ENCODE measurements around the gene EMX1.
"Not testable (repeated sequence)": the region's sequence is repeated elsewhere in the genome, so short reads cannot be mapped to it uniquely, and the experiment has no call there.

The EMX1 gene

DNA sequence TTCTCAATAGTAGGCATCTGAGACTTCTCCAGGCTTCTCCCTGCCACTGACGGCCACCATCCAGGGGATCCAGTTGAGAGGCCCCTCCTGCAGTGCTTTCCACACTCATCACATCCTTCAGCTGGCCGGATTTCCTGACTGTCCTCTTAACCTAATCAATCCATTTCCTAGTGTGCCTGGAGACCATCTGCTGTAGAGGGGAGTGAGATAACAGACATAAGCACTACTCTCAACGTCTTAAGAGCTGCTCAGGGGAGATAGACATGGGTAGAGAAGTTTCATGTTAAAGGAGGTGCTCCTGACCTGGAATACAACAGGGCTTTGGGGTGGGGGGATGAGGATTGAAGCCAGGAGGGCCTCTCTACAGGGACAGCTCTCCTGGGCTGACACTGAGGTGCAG, 15.9 kb upstream of the EMX1 start:
- FAIRE-seq = no peak

DNA sequence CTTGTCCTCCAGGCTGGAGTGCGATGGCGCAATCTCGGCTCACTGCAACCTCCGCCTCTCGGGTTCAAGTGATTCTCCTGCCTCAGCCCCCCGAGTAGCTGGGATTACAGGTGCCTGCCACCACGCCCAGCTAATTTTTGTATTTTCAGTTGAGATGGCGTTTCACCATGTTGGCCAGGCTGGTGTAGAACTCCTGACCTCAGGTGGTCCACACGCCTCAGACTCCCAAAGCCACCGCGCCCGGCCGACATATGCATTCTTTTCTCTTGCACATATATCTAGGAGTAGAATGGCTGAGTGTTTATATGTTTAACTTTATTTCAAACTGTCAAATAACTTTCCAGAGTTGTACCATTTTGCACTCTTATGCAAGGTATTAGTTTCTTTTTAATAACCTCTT, 9.9 kb upstream of the EMX1 start:
- FAIRE-seq = not testable (repeated sequence)

DNA sequence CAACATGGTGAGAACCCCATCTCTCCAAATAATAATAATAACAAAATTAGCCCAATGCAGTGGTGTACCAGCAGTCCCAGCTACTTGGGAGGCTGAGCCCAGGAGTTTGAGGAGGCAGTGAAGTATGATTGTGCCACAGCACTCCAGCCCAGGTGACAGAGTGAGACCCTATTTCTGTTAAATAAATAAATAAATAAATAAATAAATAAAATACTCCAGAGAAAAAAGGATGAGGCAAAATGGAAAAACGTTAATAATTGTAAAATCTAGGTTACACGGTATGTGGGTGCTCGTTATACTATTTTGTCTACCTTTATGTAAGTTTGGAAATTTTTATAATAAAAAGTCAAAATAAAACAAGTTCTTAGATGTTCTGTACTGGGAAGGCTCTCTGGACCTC, 8.6 kb upstream of the EMX1 start:
- no peak for FAIRE-seq

DNA sequence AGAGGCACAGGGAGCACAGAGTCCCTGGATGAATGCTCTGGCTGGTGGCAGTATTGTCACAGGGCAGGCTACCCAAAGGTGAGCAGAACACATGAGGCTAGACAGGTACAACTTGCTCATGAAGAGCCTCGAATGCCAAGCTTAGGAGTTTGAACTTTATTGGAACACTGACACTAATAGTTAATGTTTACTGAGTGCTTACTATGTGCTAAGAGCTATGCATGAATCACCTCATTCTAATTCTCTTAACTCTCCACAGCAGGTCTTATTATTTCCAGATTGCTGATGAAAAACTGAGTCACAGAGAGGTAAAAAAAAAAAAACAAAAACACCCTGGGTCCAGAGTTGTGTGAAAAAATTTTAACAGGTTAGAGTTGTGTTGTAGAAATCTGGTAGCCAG, 6.1 kb upstream of the EMX1 start:
- FAIRE-seq = no peak

GRCh38 chr2:72913486-72914205, 3.7 kb upstream of the EMX1 start:
- no peak for FAIRE-seq

DNA sequence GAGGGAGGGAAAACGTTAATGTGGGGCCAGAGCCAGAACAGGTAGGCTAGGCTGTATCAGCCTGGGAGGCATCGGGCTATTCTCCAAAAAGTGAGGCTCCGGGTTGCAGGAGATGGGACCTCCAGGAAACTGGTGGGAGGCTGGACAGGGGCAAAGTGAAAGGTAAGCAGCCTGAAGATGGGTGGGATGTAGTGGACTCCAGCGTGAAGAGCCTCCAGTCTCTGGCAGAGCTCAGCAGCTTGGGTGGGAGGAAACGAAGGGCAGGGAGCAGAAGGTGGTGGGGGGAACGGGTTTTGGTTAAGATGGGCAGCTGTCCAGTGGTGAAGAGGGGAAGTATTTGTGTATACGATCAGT, 3.1 kb upstream of the EMX1 start:
- no peak for FAIRE-seq

DNA sequence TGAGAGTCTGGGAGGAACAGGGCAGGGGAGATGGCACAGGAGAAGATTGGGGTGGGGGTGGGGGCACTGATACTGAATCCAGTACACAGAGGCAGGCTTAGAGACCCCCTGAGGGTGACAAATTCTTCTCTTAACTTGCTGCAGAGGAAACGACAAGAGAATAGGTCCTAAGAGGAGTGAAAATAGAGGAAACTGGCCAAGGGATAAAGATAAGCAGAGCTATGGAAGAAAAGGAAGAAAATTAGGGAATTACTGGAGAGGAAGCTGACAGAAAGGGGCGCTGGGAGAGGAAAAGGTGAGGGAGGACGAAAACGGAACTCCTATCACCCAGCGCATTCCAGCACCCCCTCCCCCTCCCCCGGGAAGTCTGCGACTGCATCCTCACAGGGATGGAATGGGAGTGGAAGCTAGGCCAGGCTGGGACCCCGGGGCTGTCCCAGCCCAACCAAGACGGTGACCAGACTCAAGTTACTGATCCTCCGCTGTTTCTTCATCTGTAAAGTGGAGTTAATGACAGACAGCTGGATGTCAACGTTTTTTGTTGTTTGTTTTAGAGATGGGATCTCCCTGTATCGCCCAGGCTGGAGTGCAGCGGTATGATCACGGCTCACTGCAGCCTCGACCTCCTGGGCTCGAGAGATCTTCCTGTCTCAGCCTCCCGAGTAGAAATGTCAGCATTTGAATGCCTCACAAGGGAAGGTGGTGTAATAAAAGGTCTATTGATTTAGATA, 2.6 kb upstream of the EMX1 start:
- no peak for FAIRE-seq

DNA sequence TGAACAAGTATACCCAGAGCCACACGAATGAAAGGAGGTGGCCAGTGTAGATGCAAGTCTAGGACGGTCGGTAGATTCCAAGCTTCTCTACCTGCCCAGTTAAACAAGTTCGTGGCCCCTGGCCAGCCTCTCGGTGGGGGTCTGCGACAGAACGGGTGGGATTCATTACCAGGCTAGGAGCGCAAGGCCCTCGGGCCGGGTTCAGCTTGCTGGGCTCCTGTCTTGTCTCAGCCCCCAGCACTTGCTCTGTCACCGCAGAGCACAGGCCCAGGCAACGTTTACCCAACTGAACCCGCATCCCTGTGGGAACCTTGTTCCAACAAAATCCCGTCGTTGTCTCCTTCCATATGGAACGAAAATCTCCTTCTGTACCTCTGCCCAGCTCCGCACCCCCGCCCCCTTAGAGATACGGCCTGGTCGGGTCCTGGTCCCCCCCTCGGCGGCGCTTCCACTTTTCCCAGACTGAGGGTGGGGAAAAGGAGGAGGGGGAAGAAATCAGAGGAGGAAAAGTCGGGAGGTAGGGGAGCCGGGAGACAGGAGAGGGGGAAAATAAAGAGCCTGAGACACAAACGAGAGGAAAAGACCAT, 1.9 kb upstream of the EMX1 start:
- no peak for FAIRE-seq

GRCh38 chr2:72915907-72916742, 1.2 kb upstream of the EMX1 start:
- FAIRE-seq = no peak

DNA sequence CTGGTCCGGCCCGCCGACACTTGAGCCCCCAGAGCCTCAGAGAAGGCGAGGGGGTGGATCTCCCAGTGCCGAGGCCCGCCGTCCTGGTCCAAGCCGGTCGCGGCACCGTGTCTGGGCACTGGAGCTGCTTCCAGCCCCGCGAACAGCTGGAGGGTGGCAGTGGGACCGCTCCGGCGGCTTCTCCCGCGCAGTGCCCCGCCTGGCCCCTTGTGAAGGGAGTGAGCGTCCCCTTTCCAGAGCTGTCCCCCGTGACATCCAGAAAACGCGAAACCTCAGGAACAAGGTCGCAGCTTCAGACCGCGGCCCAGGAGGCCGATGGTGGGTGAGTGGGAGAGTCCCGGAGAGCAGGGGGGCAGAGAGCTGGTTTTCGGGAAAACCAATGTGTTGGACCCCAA, 579 bp upstream of the EMX1 start:
- FAIRE-seq = no peak

GRCh38 chr2:72917877-72918553, 696 bp downstream of the EMX1 start:
- no peak for FAIRE-seq

- no peak for FAIRE-seq
These were observed 2.3 kb downstream of the EMX1 start for GRCh38 chr2:72919414-72920317.

DNA sequence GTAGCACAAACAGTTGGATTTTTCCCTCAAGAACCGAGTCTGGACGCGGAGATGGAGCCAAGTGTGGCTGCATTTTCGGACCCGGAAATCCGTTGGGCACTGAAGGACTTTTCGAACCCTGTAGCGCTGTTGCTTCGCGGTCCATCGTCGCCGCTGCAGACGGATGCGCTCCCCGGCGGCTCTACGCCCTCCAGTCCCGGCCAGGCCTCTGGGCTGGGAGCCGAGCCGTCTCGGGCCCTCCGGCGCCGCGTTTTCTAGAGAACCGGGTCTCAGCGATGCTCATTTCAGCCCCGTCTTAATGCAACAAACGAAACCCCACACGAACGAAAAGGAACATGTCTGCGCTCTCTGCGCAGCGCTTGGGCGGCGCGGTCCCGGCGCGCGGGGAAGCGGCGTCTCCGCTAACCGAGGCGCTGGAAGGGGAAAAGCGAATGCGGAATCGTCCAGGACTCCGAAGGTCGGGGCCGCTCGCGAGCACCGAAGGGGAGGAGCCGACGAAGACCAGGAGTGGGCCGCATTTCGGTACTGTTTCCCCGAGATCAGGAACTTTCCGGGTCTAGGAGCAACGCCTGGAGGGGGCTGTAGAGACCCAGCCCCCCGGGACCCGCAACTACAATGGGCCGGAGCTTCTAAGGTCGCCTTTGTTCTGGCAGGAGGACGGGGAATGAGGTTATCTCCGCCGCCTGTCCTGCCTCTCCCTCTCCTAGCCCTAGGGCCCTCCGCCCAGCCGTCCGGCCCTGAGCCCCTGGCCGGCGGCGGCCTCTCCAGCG, 3.2 kb downstream of the EMX1 start:
- FAIRE-seq = no peak

DNA sequence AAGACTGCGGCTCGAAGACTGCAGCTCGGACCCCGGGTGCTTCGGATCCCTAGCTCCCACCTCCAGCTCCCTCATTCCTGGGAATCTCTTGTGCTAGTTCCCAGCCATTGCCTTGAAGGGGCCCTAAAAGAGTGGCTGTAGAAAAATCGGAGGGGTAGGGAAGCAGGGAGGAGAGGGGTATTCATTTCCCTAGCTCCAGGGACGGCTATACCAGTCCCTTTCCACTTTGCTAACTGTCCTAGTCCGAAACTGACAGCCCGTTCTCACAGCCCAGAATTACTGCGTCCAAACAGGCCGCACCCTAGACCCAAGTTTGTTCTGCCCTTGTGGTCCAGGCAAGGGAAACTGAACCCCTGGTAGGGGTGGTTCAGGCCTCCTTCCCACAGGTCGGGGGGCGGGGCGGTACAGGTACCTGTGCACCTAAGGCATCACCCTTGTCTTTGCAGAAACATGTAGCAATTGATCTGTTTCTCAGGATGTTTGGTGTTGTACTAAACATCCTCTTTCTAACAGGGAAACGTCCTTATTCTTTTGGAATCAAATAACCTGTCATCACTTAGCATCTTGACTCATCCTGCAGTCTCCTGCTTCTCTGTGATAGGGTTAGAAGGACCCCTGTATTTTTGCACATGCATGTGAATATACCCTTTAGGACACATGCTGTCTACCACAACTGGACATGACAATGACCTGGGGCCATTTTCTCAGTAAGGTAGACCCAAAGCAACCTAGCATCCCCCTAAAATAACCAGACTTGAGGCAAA, 4.0 kb downstream of the EMX1 start:
- no peak for FAIRE-seq

GRCh38 chr2:72921853-72922252, 4.5 kb downstream of the EMX1 start:
- no peak for FAIRE-seq

DNA sequence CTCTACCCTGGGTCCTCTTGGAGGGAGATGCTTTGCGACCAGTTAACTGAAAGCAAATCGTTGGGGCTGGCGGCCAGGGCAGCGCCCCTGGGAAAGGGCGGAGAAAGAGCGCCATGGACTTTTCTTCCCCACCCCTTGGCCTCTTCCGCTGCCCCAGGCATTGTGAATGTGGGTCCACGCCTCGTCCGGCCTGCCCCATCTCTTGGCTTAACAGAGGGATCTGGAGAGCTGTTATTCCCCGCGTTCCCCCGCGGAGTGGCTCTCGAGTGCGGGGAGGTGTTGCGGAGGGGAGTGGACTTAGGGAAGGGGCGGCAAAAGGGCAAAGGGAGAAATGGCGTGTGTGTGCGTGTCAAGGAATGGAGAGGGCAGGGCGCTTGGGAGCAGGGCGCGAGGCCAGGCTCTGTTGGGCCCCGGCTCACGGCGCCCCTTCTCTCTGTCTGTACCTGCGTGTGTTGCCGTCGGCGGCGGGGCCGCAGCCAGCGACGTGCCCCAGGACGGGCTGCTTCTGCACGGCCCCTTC, 6.6 kb downstream of the EMX1 start:
- FAIRE-seq = no peak

GRCh38 chr2:72924353-72925240, 7.3 kb downstream of the EMX1 start:
- no peak for FAIRE-seq

- FAIRE-seq = no peak
These were observed 8.1 kb downstream of the EMX1 start for GRCh38 chr2:72925328-72925943.

Data from TTC549 (cell line).